Mucosa of gallbladder (tissue), 1 donor: Measurements from ENCODE around the gene C1QTNF4. TPM values are rescaled to one million over a fixed set of nuclear protein-coding genes. Genes with fewer than 3 reads are reported as not detected.
"Not testable (repeated sequence)": the region's sequence is repeated elsewhere in the genome, so short reads cannot be mapped to it uniquely, and the experiment has no call there.

Experiments used
- DNase-seq: peaks from one replicate; pipeline ENCODE4 v3.0.0-alpha.2; 2020; ENCODE audit warnings: low spot score
- total RNA-seq: library from RNA; stranded (reverse); gene quantifications from one replicate; pipeline ENCODE4 v1.2.1, GENCODE V29; 2021
- donor health status: DM: no; HTN: no; CAD: no.

The C1QTNF4 gene
- 5.5 TPM for total RNA-seq

DNA sequence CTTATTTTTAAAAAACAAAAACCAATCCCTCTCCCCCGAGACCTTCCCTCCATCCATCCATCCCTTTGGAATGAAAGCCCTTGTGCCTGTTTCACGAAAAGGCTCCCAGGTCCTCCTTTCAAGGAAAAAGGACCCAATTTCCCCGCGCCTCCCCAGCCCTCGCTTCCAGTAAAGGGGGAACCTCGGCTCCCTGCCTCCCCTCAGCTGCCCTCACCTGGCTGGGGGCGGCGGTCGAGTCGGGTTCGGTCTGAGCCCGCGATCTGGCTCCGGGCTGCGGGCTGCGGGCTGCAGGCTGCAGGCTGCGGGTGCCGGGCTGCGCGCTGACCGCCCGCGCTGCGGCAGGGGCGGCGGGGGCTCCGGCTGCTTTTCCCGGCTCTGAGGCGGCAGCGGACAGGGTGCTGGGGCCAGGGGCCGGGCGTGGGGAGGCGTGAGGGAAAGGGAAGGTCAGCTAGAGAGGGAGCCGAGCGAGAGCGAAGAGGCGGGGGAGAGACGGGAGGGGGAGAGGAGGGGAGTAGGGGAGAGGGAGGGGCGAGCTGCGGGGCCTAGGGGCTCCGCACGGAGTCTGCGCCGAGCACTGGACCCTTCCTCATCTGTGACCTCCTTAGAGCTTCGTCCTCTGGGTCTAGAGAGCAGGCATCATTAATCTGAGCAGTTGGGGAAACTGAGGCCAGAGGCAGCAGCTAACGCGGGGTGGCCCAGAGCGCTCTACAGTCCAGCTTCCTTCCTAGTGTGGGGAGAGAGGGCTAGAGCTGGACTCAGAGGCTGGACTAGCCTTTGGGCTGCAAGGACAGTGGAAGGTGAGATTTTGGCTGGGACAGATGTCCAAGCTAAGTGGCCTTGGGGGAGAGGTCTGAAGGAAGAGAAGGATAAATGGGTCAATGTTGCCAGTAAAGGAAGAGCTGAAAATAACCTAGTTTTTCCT, at the start of gene C1QTNF4:
Gene C1QTNF4, minus strand, starts transcription at position 478 of the 922 bp plus-strand sequence. CDS start 3,601 bp downstream, outside the sequence.
- DNase-seq = no peak

DNA sequence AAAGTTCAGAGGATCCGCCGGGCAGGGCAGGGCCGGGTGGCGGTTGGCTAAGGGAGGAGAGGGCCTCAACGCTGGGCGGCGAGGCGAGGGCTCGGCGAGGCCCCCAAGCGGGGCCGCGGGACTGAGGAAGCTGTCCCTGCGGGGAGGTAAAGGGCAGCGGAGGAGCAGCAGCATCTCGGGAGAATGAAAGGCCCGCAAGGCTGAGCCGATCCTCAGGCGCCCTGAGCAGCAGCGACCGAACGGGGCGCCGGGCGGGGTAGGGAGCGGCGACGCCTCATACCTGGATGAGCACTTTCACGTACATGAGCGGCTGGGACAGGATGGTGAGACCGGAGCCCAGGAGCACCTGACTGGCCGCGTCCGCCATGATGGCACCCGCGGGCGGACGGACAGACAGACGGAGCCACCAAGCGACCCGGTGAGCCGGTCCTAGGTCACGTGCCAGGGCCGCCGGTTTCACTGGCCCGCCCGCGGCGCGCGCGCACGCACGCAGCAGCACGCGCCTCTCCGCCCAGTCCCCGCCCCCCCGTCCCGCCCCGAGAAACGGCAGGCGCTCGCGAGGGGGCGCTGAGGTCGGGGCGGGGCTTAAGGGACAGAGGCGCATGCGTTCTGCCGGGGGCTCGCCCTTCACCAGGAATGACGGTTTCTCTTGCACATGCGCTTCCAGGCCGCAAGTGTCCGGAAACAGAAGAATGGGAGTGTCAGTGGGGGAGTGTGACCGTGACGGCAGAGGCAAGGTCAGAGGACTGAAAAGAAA, 48.1 kb upstream of the C1QTNF4 start, which contains the start of gene MTCH2:
Gene MTCH2, minus strand, starts transcription at position 461 of the 757 bp plus-strand sequence. Its CDS starts 94 bp downstream, at position 367.
- DNase-seq = peak; percentile 97

DNA sequence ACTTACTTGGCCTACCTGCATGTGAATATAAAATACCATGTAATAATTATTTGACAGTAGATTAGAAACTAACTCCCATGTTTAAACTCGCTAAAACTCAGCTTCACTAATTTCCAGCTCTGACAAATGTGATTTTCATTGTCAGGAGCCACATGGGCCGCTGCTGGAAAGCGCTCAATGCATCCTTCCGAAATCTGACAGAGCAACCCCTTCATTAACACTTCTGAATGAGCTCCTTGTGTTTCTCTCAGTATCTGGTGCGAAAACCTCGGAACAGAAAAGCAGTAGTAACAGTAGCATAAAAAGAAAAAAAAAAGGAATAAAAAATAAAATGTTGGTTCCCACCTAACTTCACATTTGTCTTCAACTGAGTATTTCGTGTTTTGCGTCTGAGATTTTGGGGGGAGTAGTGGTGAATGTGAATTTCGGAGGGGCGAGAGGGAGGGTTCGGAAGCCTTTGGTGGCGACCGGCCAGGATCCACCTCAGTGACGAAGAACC, 47.4 kb upstream of the C1QTNF4 start:
- DNase-seq = no peak

DNA sequence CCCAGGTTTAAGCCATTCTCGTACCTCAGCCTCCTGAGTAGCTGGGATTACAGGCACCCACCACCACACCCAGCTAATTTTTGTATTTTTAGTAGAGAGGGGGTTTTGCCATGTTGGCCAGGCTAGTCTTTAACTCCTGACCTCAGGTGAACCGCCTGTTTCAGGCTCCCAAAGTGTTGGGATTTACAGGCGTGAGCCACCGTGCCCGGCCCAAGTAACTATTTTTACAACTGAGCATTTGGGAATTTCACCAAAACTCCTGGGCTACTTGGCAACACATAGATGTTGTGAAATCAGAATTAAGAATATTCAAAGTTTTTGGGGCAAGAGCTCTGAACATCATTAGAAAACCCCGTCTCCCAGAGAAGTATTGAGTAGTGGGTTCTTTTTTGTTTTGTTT, 46.3 kb upstream of the C1QTNF4 start:
- not testable (repeated sequence) for DNase-seq

DNA sequence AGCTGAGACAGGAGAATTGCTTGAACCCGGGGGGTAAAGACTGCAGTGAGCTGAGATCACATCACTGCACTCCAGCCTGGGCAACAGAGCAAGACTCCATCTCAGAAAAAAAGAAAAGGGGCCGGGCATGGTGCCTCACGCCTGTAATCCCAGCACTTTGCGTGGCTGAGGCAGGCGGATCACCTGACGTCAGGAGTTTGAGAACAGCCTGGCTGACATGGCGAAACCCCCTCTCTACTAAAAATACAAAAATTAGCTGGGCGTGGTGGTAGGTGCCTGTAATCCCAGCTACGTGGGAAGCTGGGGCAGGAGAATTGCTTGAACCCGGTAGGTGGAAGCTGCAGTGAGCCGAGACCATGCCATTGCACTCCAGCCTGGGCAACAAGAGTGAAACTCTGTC, 42.1 kb upstream of the C1QTNF4 start:
- DNase-seq = not testable (repeated sequence)

DNA sequence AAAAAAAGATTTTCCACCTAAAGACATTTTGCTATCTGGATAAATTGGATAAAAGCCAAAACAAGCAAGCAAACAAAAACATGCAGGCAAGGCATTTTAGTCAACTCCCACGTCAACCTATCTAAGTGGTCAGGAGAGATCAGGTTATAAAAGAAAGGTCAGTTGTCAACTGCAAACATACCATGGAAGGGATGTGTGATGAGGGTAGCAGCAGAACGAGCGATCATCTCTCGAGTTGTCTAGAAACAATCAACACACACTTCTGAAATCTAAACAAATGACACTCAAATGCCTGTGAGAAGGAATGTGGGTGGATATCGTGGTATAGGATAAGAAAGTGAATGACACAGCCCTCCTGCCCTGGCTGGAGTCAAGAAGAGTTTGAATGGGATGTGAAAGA, 37.3 kb upstream of the C1QTNF4 start:
- no peak for DNase-seq

DNA sequence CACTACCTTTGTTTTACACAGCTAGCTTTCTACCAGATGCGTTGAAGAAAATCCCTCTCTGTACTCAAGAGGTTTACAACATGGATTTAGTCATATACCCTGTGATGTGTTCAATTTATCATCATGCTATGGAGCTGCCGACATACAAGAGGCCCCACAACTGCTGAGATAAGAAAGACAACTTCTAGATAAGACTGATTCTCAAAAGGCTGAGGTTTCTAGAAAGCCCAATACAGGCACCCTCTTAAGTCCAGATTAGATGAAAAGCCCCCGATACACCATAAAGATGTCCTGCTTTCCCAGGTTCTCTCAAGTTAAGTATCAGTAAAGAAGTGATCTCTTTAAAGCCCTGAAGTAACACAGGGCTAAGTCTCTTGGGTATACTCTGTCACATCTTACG, 33.8 kb upstream of the C1QTNF4 start:
- no peak for DNase-seq

DNA sequence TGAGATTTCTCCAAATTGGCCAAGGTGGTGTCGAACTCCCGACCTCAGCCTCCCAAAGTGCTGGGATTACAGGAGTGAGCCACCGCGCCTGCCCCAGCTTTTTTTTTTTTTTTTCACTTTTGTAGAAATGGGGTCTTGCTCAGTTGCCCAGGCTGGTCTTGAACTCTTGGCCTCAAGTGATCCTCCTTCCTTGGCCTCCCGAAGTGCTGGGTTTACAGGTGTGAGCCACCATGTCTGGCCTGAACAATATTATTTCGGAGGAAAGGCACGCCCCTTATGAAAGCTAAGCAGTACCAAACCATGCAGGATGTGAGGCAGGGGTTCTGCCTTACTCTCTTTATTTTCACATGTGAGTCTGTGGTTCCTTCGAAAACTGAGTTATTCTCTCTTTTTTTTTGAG, 32.0 kb upstream of the C1QTNF4 start:
- DNase-seq = no peak

DNA sequence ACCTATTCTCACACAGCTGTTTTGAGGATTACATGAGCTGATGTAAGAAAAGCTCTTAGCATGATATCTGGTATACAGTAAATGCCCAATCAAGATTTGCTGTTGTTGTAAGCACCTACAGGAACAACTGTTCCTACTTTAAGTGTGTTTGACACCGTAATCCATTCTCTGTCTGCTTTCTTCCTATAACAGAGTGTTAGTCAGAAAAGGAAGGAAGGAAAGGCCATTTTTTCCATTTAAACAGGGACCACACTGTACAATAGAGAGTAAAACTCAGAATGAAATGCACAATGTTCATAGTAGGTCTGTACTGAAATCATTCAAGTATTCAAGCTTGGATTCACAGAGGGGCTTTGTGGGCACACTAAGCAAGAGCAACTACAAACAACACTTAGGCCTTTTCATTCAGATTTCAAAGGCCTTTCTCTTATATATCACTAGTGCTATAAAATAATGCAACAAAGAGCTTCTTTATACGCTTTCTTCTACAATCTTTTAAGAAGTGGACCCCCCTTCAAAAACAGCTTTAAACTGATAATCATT, 26.7 kb upstream of the C1QTNF4 start:
- no peak for DNase-seq

DNA sequence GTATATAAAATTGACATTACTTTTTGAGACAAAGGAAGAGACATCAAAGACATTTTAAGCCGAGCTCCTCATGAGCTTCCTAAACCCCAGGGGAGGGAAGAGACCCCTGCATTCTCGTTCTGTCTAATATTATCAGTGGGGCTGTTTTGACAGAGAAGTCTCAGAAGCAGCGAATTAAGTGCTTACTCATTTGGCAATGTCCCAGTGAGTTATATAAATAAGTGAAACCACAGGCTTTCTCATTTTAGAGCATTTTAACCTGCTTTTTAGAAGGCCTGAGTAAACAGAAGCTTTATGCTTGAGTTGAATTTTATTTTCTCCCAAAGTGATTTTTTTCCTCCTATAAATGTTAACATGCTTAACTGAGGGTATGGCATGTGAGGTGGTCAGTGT, 23.2 kb upstream of the C1QTNF4 start:
- DNase-seq = no peak

DNA sequence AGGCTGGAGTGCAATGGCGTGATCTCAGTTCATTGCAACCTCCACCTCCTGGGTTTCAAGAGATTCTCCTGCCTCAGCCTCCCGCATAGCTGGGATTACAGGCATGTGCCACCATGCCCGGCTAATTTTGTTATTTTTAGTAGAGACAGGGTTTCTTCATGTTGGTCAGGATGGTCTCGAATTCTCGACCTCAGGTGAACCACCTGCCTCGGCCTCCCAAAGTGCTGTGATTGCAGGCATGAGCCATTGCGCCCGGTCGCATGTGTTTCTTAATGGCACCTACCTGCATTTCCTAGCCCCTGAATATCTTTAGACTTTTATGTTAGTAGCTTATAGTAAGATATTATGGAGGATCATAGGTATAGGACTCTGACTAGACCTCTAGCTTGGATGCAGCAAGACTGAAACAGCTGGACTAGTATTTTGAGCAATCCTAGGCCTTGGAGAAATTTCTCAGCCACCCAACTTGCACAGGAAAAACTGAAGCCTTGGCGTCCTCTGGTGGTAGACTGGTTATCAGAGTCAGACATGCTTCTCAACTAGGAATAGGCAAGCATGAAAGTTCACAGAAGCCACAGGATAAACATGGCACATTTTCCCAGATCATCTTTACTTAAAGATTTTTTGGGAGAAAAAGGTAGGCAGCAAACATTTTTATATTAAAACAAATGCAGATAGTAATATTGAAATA, 22.7 kb upstream of the C1QTNF4 start:
- peak; percentile 70 for DNase-seq

DNA sequence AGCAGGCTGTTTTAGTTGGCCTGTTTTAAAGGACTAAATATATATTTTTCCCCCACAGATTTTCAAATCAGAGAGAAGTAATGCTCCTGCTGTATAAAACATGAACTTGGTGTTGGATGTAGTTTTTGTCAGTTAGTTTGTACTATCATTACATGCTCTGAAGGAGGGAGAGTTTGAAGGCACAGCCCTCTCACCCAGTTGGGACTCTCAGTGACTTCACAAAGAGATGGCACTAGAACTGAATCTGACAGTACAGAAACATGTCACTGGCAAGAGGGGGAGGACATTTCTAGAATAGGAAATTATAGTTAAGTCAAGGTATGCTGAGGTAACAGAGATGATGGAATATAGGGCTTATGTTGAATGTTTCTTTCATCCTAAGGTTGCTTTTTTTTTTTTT, 21.0 kb upstream of the C1QTNF4 start:
- DNase-seq = no peak

DNA sequence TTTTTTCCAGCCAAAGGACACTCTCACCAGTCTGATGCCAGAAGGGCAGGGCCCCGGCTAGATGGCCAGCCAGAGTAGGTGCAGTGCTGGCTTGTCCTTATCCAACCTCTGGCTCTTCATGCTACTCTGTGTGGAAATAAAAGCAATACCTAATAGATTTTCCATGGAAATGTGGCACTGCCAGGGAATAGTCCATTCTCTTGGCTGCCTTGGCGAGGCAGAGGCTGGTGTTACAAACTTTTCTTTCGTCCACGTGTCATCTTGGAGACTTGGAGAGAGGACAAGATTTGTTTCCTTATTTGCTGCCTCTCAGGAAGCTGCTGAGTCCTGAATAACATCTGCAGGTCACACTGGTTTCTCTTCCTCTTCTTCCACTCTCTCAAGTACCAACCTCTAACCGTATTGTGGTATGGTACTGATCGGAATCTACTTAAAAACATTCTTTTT, 17.2 kb upstream of the C1QTNF4 start:
- no peak for DNase-seq

DNA sequence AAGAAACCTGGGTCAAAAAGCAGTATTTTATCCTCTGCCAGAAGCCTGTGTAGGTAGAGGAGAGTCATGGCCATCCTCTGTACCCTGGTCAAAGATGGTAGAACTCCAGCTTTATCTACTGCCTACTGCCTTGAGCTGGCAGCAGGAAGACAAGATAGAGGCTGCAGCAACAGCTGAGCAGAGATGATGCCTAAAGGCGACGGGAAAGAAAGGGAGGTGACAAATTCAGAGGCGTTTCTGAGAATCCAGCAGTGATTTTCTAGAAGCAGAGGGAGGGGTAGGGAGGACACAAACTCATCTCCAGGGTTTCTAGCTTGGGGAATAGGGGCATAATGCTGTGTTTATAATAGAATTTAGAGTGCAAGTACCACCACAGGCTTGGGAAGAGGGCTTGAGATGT, 15.5 kb upstream of the C1QTNF4 start:
- DNase-seq = no peak

DNA sequence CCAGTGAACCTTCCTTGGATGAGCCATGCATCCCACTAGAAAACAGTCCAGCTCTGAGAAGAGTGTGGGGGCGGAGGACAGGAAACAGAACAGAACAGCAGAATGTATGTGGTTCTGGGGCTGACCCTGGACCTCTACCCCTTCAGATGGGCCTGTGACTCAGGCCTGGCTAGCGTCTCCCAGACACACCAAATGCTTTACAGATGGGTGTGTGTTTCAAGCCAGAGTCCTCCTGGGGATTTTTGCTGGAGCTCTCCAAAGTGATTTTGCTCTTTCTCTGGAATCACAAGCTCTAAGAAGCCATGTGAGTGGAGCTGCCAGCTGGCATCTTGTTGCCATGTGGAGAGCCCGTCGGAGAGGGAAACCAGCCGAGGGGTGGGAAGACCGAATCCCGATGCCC, 13.2 kb upstream of the C1QTNF4 start:
- DNase-seq = peak; percentile 45

DNA sequence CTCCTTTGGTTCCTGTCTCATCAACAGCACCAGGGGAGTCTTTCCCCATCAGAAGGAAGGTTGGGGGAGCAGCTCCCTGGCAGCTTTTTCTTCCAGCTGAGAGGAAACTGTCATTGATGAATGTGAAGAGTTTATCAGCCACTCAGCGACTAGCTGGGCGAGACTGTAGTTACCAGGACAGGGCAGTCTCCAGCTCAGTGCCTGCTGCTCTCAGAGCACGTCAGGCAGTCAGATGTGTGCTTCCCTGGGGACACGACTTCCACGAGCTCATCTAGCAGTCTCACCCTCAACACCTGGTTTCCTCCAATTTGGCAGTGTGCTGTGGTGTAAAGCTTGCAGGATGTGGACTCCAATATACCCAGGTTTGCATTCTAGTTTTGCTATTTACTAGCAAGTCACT, 12.5 kb upstream of the C1QTNF4 start:
- no peak for DNase-seq

DNA sequence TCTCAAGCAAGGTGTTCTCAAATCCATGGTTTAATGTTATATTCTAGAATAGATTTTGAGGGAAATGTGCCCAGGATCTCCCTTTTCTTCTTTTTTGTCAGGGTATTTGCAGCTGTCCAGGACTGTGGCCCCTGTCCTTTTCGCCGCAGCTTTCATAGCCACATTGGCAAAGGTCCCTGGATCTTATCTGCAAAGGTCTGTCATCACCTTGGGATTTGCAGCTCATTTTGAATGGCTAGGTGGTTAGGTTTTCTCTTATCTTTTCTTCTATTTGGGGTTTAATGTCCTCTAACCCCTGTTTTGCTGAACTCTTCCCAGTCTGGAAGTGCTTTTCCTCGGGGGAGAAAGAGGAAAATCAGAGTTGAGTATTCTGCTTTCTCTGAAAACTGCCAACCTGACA, 11.7 kb upstream of the C1QTNF4 start:
- no peak for DNase-seq

DNA sequence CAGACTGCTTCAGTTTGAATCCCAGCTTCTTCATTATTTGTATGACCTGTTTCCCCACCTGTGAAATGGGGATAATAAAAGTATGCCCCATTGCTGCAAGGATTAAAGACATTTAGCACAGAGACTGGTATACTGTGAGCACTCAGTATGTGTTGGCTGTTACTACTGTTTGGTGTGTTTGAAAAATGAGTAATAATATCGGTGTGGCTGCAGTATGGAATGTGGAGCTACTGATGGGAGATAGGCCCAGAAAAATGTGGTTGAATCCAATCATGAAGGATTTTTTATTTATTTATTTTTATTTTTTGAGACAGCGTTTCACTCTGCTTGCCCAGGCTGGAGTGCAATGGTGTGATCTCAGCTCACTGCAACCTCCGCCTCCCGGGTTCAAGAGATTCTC, 9.1 kb upstream of the C1QTNF4 start:
- DNase-seq = no peak

DNA sequence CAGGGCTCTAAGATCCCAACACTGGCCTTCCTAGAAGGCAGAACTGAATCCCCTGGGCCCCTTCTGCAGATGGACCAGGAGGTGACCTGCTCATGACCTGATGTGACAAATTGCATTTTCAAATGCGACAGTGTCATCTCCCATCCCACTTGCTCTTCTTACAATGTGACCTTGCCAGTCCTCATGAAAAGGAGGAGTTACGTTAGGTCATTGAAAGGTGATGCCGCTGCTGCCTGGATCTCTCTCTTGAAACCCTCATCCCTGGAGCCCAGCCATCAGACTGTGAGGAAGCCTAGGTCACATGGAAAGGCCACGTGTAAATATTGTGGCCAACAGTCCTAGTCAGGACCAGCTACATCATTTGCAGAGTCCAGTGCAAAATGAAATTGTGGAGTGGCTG, 5.7 kb upstream of the C1QTNF4 start:
- DNase-seq = no peak

DNA sequence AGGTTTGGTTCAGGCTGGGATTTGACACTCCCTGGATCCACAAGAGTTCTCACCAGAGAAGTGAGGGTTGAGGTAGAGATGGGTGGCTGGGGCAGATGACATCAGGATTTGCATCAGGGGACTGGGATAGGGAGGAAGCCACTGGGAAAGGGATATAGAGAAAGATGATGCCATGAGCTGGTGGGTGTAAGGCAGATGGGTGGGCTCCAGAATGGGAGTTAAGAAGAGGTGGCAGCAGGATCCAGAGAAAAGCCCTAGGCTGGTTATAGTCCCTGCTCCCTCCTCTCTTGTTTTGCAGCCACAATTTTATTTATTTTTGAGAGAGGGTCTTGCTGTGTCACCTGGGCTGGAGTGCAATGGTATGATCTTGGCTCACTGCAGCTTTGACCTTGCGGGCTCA, 1.8 kb upstream of the C1QTNF4 start:
- DNase-seq = no peak

DNA sequence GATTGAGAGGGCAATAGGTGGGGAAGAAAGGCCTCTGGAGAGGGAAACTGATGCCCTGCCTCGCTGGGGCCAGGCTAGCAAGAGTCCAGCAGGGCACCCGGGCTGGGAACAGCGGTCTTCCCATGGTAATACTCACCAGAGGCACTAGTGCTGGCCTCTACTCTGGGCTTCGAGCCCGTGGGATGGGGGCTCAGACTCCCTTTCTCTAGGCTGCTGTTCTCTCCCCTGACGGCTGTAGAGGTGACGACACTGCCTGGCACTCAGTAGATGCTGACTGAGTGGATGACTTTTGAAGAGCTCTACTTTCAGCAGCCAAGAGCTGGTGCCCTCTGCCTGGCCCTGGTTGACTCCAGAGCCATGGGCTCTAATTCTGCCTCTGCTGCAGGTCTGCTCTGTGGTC, 818 bp upstream of the C1QTNF4 start:
- DNase-seq = no peak

DNA sequence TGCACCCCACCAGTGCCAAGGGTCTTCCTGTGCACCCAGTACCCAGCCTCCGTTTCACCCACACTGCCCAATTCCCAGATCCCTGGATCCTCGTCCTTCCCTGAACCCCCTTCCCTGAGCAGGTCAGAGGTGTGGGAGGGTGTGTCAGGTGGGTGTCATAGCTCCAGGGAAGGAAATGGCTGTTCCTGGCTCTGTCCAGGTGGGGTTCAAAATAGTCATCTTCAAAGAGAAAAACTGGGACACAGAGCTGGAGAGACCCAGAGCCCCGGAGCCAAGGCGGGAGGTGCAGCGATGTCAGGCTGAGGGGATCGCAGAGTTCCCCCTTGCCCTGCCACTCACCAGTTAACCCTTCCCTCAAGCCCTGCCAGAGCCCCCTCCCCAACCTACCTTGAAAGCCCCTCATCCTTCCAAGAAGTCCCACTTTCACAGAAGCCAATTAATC, 698 bp downstream of the C1QTNF4 start:
- DNase-seq = no peak
